SK-N-SH treated with all-trans-retinoic acid at 6 μM for 48 hours (cell line): ENCODE data around the gene GNPAT.
A peak's percentile ranks its signal among the peaks of the same experiment; 100 is the strongest.

Experiments
- ATAC-seq: fragments of 200-7000 bp; cut with Tn5 transposase; 3 replicates; pipeline ENCODE4 v1.9.1; 2020; ENCODE audit warnings: mild to moderate bottlenecking, moderate library complexity
- ARNTL ChIP-seq: fragments of 450-650 bp; formaldehyde crosslinking; IDR thresholded peaks from 2 replicates; pipeline ENCODE4 v1.5.0; 2020; ENCODE audit warnings: low read depth, mild to moderate bottlenecking, moderate library complexity, borderline replicate concordance
- BACH2 ChIP-seq: fragments of 250-450 bp; sonication (Bioruptor Pico); IDR thresholded peaks from 2 replicates; pipeline ENCODE4 v1.9.0; 2021; ENCODE audit warnings: mild to moderate bottlenecking, borderline replicate concordance
- CREB5 ChIP-seq: fragments of 250-450 bp; sonication (Bioruptor Pico); IDR thresholded peaks from 2 replicates; pipeline ENCODE4 v1.5.1; 2020; ENCODE audit warnings: low read depth, mild to moderate bottlenecking, moderate library complexity
- CSDC2 ChIP-seq: fragments of 250-450 bp; sonication (Bioruptor Pico); IDR thresholded peaks from 2 replicates; pipeline ENCODE4 v1.5.0; 2020; ENCODE audit warnings: mild to moderate bottlenecking, moderate library complexity
- CSRNP3 ChIP-seq: fragments of 250-450 bp; sonication (Bioruptor Pico); IDR thresholded peaks from 2 replicates; pipeline ENCODE4 v1.5.1; 2021; ENCODE audit warnings: mild to moderate bottlenecking, moderate library complexity
- ESRRG ChIP-seq: fragments of 250-450 bp; sonication (Bioruptor Pico); IDR thresholded peaks from 2 replicates; pipeline ENCODE4 v1.6.1; 2021; ENCODE audit warnings: mild to moderate bottlenecking
- GLIS3 ChIP-seq: fragments of 250-450 bp; sonication (Bioruptor Pico); IDR thresholded peaks from 2 replicates; pipeline ENCODE4 v1.5.0; 2020; ENCODE audit warnings: mild to moderate bottlenecking, moderate library complexity
- ISL1 ChIP-seq: fragments of 250-450 bp; sonication (Bioruptor Pico); IDR thresholded peaks from 2 replicates; pipeline ENCODE4 v2.1.2; 2022; ENCODE audit warnings: mild to moderate bottlenecking, moderate library complexity
- OSR1 ChIP-seq: fragments of 250-450 bp; sonication (Bioruptor Pico); IDR thresholded peaks from 2 replicates; pipeline ENCODE4 v1.8.0; 2022; ENCODE audit warnings: moderate library complexity, mild to moderate bottlenecking, inconsistent platforms
- PATZ1 ChIP-seq: fragments of 250-450 bp; sonication (Bioruptor Pico); IDR thresholded peaks from 2 replicates; pipeline ENCODE4 v1.8.0; 2020; ENCODE audit warnings: mild to moderate bottlenecking, moderate library complexity, borderline replicate concordance
- POU6F1 ChIP-seq: fragments of 250-450 bp; sonication (Bioruptor Pico); IDR thresholded peaks from 2 replicates; pipeline ENCODE4 v1.8.0; 2021; ENCODE audit warnings: low read depth, mild to moderate bottlenecking, moderate library complexity, borderline replicate concordance
- PPARA ChIP-seq: fragments of 250-450 bp; sonication (Bioruptor Pico); IDR thresholded peaks from 2 replicates; pipeline ENCODE4 v1.5.0; 2020; ENCODE audit warnings: mild to moderate bottlenecking, borderline replicate concordance
- RARB ChIP-seq: fragments of 250-450 bp; sonication (Bioruptor Pico); IDR thresholded peaks from 2 replicates; pipeline ENCODE4 v1.8.0; 2021; ENCODE audit warnings: mild to moderate bottlenecking, moderate library complexity
- TCF4 ChIP-seq: fragments of 250-450 bp; sonication (Bioruptor Pico); IDR thresholded peaks from 2 replicates; pipeline ENCODE4 v1.8.0; 2021; ENCODE audit warnings: mild to moderate bottlenecking, moderate library complexity, borderline replicate concordance
- TOX ChIP-seq: fragments of 250-450 bp; sonication (Bioruptor Pico); IDR thresholded peaks from 2 replicates; pipeline ENCODE4 v1.8.0; 2021; ENCODE audit warnings: mild to moderate bottlenecking, moderate library complexity, borderline replicate concordance
- ZC3H10 ChIP-seq: fragments of 250-450 bp; sonication (Bioruptor Pico); IDR thresholded peaks from 2 replicates; pipeline ENCODE4 v1.5.1; 2021; ENCODE audit warnings: mild to moderate bottlenecking, moderate library complexity
- ZFP3 ChIP-seq: fragments of 250-450 bp; sonication (Bioruptor Pico); IDR thresholded peaks from 2 replicates; pipeline ENCODE4 v1.5.0; 2020; ENCODE audit warnings: mild to moderate bottlenecking, moderate library complexity
- ZFP30 ChIP-seq: fragments of 450-650 bp; formaldehyde crosslinking; IDR thresholded peaks from 2 replicates; pipeline ENCODE4 v1.5.0; 2022; ENCODE audit warnings: mild to moderate bottlenecking, moderate library complexity
- ZNF565 ChIP-seq: fragments of 450-650 bp; formaldehyde crosslinking; conservative IDR thresholded peaks from 2 replicates; pipeline ENCODE4 v1.5.0; 2020; ENCODE audit warnings: low read depth, mild to moderate bottlenecking, moderate library complexity
- ZNF70 ChIP-seq: fragments of 450-650 bp; formaldehyde crosslinking; IDR thresholded peaks from 2 replicates; pipeline ENCODE4 v1.5.0; 2020; ENCODE audit warnings: mild to moderate bottlenecking, moderate library complexity
- ZNF8 ChIP-seq: fragments of 450-650 bp; formaldehyde crosslinking; IDR thresholded peaks from 2 replicates; pipeline ENCODE4 v1.5.0; 2020; ENCODE audit warnings: mild to moderate bottlenecking, moderate library complexity

Gene GNPAT

GRCh38 chr1:231278100-231278790 is 37.2 kb downstream of the GNPAT start:
- no peak for TF ChIP-seq ZFP30 (CRISPR knock-in tag)
- TF ChIP-seq PPARA (CRISPR knock-in tag): no peak
- no peak for TF ChIP-seq PATZ1
- TF ChIP-seq CSRNP3 (CRISPR knock-in tag): no peak
- no peak for TF ChIP-seq GLIS3 (CRISPR knock-in tag)
- no peak for TF ChIP-seq ARNTL (CRISPR knock-in tag)
- TF ChIP-seq ZNF8 (CRISPR knock-in tag): no peak
- TF ChIP-seq CREB5: no peak
- TF ChIP-seq POU6F1: no peak
- TF ChIP-seq ZFP3: no peak
- no peak for TF ChIP-seq CSDC2 (CRISPR knock-in tag)
- TF ChIP-seq ZNF565 (CRISPR knock-in tag): no peak
- TF ChIP-seq RARB (CRISPR knock-in tag): no peak
- TF ChIP-seq TCF4 (CRISPR knock-in tag): no peak
- no peak for TF ChIP-seq ZNF70
- no peak for TF ChIP-seq TOX
- TF ChIP-seq ISL1: no peak
- no peak for TF ChIP-seq OSR1 (CRISPR knock-in tag)
- peak; percentile 15; the same call in 2 of the 3 replicates for ATAC-seq

- TF ChIP-seq CREB5: no peak
- no peak for TF ChIP-seq ARNTL (CRISPR knock-in tag)
- no peak for TF ChIP-seq PATZ1
- TF ChIP-seq BACH2: no peak
- TF ChIP-seq ZC3H10 (CRISPR knock-in tag): no peak
- ATAC-seq: no peak; the same call in 2 of the 3 replicates
Observed at GRCh38 chr1:231279081-231279480, 38.1 kb downstream of the GNPAT start.

GRCh38 chr1:231279683-231280082 is 38.7 kb downstream of the GNPAT start:
- no peak for TF ChIP-seq ESRRG (CRISPR knock-in tag)
- TF ChIP-seq CSDC2 (CRISPR knock-in tag): no peak
- ATAC-seq: no peak
